HG03342 (cell line): ENCODE results near the gene FMNL3.
"Not testable (repeated sequence)": the region's sequence is repeated elsewhere in the genome, so short reads cannot be mapped to it uniquely, and the experiment has no call there.

Experiments used
- ATAC-seq: cut with Tn5 transposase; IDR thresholded peaks from one replicate; pipeline ENCODE4 v1.9.1; 2021; ENCODE audit warnings: mild to moderate bottlenecking, moderate library complexity; ENCODE audit not compliant: unreplicated experiment

The FMNL3 gene

GRCh38 chr12:49720214-49720613 is 13.0 kb upstream of the FMNL3 start:
- ATAC-seq, result no peak

- ATAC-seq, result not testable (repeated sequence)
These were observed 10.6 kb upstream of the FMNL3 start for GRCh38 chr12:49717800-49718199.

GRCh38 chr12:49716553-49716952 is 9.3 kb upstream of the FMNL3 start:
- peak; percentile 57 for ATAC-seq

GRCh38 chr12:49713952-49714351 is 6.7 kb upstream of the FMNL3 start:
- not testable (repeated sequence) for ATAC-seq

GRCh38 chr12:49708851-49709250 is 1.6 kb upstream of the FMNL3 start:
- ATAC-seq, result no peak

GRCh38 chr12:49707812-49708147 is 575 bp upstream of the FMNL3 start:
- no peak for ATAC-seq

GRCh38 chr12:49706351-49707127 is 666 bp downstream of the FMNL3 start:
- ATAC-seq, result peak; percentile 12

- no peak for ATAC-seq
These were observed 1.6 kb downstream of the FMNL3 start for GRCh38 chr12:49705479-49706134.

- no peak for ATAC-seq
These were observed 3.5 kb downstream of the FMNL3 start for GRCh38 chr12:49703647-49704137.

- no peak for ATAC-seq
These were observed 4.5 kb downstream of the FMNL3 start for GRCh38 chr12:49702676-49703215.

- ATAC-seq, result no peak
These were observed 5.2 kb downstream of the FMNL3 start for GRCh38 chr12:49702009-49702408.

GRCh38 chr12:49698619-49699545 is 8.3 kb downstream of the FMNL3 start:
- ATAC-seq, result peak; percentile 79

GRCh38 chr12:49697808-49698207 is 9.4 kb downstream of the FMNL3 start:
- ATAC-seq, result no peak

- no peak for ATAC-seq
These were observed 10.5 kb downstream of the FMNL3 start for GRCh38 chr12:49696723-49697122.

GRCh38 chr12:49693931-49694444 is 13.2 kb downstream of the FMNL3 start:
- ATAC-seq, result no peak

- no peak for ATAC-seq
These were observed 14.4 kb downstream of the FMNL3 start for GRCh38 chr12:49692851-49693250.

- ATAC-seq, result no peak
These were observed 17.4 kb downstream of the FMNL3 start for GRCh38 chr12:49689785-49690184.

GRCh38 chr12:49689237-49689636 is 18.0 kb downstream of the FMNL3 start:
- no peak for ATAC-seq

- ATAC-seq, result no peak
These were observed 19.3 kb downstream of the FMNL3 start for GRCh38 chr12:49687941-49688340.

- ATAC-seq, result no peak
These were observed 22.8 kb downstream of the FMNL3 start for GRCh38 chr12:49684310-49684854.
